GM23338 (cell line): ENCODE measurements around the gene TMBIM1. TPM values are rescaled to one million over a fixed set of nuclear protein-coding genes. Genes with fewer than 3 reads are reported as not detected.

ENCODE experiments used
- microRNA-seq: library from miRNA; unstranded; fragments of <30 nt; microRNA quantifications from one replicate; pipeline ENCODE4, GENCODE V29; 2017
- polyA plus RNA-seq: library from polyadenylated mRNA; unstranded; fragments of >200 nt; fragmentation: Nextera tagmentation; extraction: Ambion mirVana; gene quantifications from 2 replicates; pipeline ENCODE4 v1.2.1, GENCODE V29; 2016
- small RNA-seq: library from RNA; depleted of rRNA; stranded (forward); fragments of <200 nt; gene quantifications from one replicate; pipeline ENCODE3, GENCODE V24; 2014; ENCODE audit warnings: low replicate concordance
- total RNA-seq: library from RNA; depleted of rRNA; stranded (reverse); fragments of >200 nt; shearing (Covaris generic); gene quantifications from 2 replicates; pipeline ENCODE4 v1.2.3, GENCODE V29; 2014; rRNA removed

Gene TMBIM1
- total and polyA plus RNA-seq, 2 experiments from 2014 or later = 12.0 to 20.8 TPM

Small RNAs within 50 kb of the gene (microRNA-seq; reads per million reads assigned to microRNA genes)
- gene MIR6513 (not detected), gene MIR6810 (not detected)

Small RNAs within 50 kb of the gene (small RNA-seq; reads per million reads assigned to genes)
- not detected for gene MIR6810

Other genes with a start within 250 kb of the TMBIM1 start
- gene RUFY4, start 223.2 kb downstream of the TMBIM1 start, total RNA-seq = 0.04 TPM in 1 of 2 replicates, not detected in the other
- 0.27 and 0.89 TPM in 2 replicates for gene RUFY4, start 223.2 kb downstream of the TMBIM1 start, polyA plus RNA-seq
- gene CXCR2, start 166.5 kb downstream of the TMBIM1 start, total RNA-seq = 0.52 and 0.82 TPM in 2 replicates
- 0.71 and 1.6 TPM in 2 replicates for gene CXCR2, start 166.5 kb downstream of the TMBIM1 start, polyA plus RNA-seq
- gene CXCR1, start 125.5 kb downstream of the TMBIM1 start, total RNA-seq = not detected in 2 replicates
- not detected in 2 replicates for gene CXCR1, start 125.5 kb downstream of the TMBIM1 start, polyA plus RNA-seq
- 195 and 217 TPM in 2 replicates for gene ARPC2, start 75.3 kb downstream of the TMBIM1 start, total RNA-seq
- gene ARPC2, start 75.3 kb downstream of the TMBIM1 start, polyA plus RNA-seq = 242 and 271 TPM in 2 replicates
- 1.6 TPM in 1 of 2 replicates, not detected in the other for gene GPBAR1, start 31.5 kb downstream of the TMBIM1 start, total RNA-seq
- 0.37 and 0.44 TPM in 2 replicates for gene GPBAR1, start 31.5 kb downstream of the TMBIM1 start, polyA plus RNA-seq
- 157 and 203 TPM in 2 replicates for gene AAMP, start 22.4 kb downstream of the TMBIM1 start, total RNA-seq
- gene AAMP, start 22.4 kb downstream of the TMBIM1 start, polyA plus RNA-seq = 77.8 and 90.8 TPM in 2 replicates
- 28.2 and 36.0 TPM in 2 replicates for gene PNKD, start 22.0 kb downstream of the TMBIM1 start, total RNA-seq
- 77.7 and 83.3 TPM in 2 replicates for gene PNKD, start 22.0 kb downstream of the TMBIM1 start, polyA plus RNA-seq
- gene CATIP, start 64.4 kb upstream of the TMBIM1 start, total RNA-seq = not detected in 2 replicates
- gene CATIP, start 64.4 kb upstream of the TMBIM1 start, polyA plus RNA-seq = 0.15 and 0.23 TPM in 2 replicates
- gene SLC11A1, start 89.8 kb upstream of the TMBIM1 start, total RNA-seq = 0.89 TPM in 1 of 2 replicates, not detected in the other
- 0.16 and 0.31 TPM in 2 replicates for gene SLC11A1, start 89.8 kb upstream of the TMBIM1 start, polyA plus RNA-seq
- gene CTDSP1, start 107.4 kb upstream of the TMBIM1 start, total RNA-seq = 14.8 and 21.8 TPM in 2 replicates
- gene CTDSP1, start 107.4 kb upstream of the TMBIM1 start, polyA plus RNA-seq = 6.7 and 6.9 TPM in 2 replicates
- 5.9 and 9.2 TPM in 2 replicates for gene VIL1, start 126.6 kb upstream of the TMBIM1 start, total RNA-seq
- 2.3 and 3.5 TPM in 2 replicates for gene VIL1, start 126.6 kb upstream of the TMBIM1 start, polyA plus RNA-seq